NCI-H2029 treated with DMSO at 0.1 percent for 48 hours (cell line): ENCODE data around the gene SIPA1L3.
A peak's percentile ranks its signal among the peaks of the same experiment; 100 is the strongest.

Experiments used
- DNase-seq: peaks from one replicate; lab custom pipeline; 2025; lab: John Stamatoyannopoulos, UW

SIPA1L3 gene

GRCh38 chr19:38118176-38118575, 211.2 kb downstream of the SIPA1L3 start:
- DNase-seq, result no peak

- DNase-seq, result no peak
Measured at GRCh38 chr19:38120471-38121025, 213.5 kb downstream of the SIPA1L3 start.

- DNase-seq, result no peak
Measured at GRCh38 chr19:38122402-38123093, 215.5 kb downstream of the SIPA1L3 start.

GRCh38 chr19:38125238-38125637, 218.2 kb downstream of the SIPA1L3 start:
- no peak for DNase-seq

- no peak for DNase-seq
Measured at GRCh38 chr19:38130399-38130798, 223.4 kb downstream of the SIPA1L3 start.

GRCh38 chr19:38132781-38133180, 225.8 kb downstream of the SIPA1L3 start:
- DNase-seq, result no peak

GRCh38 chr19:38133319-38133718, 226.3 kb downstream of the SIPA1L3 start:
- DNase-seq, result no peak

GRCh38 chr19:38134540-38135149, 227.6 kb downstream of the SIPA1L3 start:
- DNase-seq, result no peak

GRCh38 chr19:38135150-38135998, 228.4 kb downstream of the SIPA1L3 start:
- no peak for DNase-seq

- DNase-seq, result peak; percentile 33
Measured at GRCh38 chr19:38139122-38139521, 232.1 kb downstream of the SIPA1L3 start.

- DNase-seq, result no peak
Measured at GRCh38 chr19:38141108-38141507, 234.1 kb downstream of the SIPA1L3 start.

- DNase-seq, result no peak
Measured at GRCh38 chr19:38142176-38143035, 235.4 kb downstream of the SIPA1L3 start.

- DNase-seq, result no peak
Measured at GRCh38 chr19:38143847-38144246, 236.8 kb downstream of the SIPA1L3 start.

- no peak for DNase-seq
Measured at GRCh38 chr19:38144667-38145066, 237.7 kb downstream of the SIPA1L3 start.

GRCh38 chr19:38145623-38146022, 238.6 kb downstream of the SIPA1L3 start:
- no peak for DNase-seq

GRCh38 chr19:38148337-38148736, 241.3 kb downstream of the SIPA1L3 start:
- peak; percentile 40 for DNase-seq

- DNase-seq, result no peak
Measured at GRCh38 chr19:38149661-38150061, 242.7 kb downstream of the SIPA1L3 start.

GRCh38 chr19:38151242-38151641, 244.2 kb downstream of the SIPA1L3 start:
- no peak for DNase-seq

GRCh38 chr19:38152461-38153379, 245.7 kb downstream of the SIPA1L3 start:
- no peak for DNase-seq

- DNase-seq, result no peak
Measured at GRCh38 chr19:38155453-38155852, 248.4 kb downstream of the SIPA1L3 start.

- no peak for DNase-seq
Measured at GRCh38 chr19:38158730-38159129, 251.7 kb downstream of the SIPA1L3 start.
